Measurements from ENCODE around the gene SIL1.

The SIL1 gene

DNA sequence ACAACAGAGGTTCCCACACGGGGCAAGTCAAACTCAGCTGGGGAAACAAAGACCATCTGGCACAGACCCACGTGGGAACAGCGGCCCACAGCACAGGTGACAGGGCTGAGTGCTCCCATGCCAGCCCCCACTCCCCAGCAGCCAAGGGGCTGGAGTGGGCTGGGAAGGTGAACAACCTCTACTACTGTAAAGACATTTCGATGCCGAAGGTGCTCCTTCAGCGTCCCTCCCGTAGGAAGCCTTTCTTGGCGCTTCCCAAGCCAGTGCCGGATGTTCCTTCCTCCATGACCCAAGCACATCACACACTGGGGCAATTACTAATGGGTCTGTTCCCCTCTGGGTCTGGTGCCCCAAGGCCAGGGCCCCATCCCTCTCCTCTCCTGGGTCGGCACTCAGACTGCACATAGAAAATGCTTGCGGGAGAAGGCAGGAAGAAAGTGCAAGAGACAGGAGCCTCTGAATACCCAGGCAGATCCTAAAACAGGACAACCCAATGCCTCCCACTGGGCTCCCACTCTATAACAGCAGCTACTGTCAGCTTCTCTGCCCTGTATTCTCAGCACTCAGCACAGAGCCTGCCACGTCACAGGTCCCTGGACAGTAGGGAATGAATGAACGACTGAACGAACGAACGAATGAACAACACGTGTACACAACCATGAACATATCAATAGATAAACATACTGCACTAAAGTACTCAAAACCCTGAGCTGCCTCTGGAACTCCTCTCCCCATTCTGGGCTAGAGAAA lies 246.0 kb downstream of the SIL1 start:
- no peak for DNase-seq

DNA sequence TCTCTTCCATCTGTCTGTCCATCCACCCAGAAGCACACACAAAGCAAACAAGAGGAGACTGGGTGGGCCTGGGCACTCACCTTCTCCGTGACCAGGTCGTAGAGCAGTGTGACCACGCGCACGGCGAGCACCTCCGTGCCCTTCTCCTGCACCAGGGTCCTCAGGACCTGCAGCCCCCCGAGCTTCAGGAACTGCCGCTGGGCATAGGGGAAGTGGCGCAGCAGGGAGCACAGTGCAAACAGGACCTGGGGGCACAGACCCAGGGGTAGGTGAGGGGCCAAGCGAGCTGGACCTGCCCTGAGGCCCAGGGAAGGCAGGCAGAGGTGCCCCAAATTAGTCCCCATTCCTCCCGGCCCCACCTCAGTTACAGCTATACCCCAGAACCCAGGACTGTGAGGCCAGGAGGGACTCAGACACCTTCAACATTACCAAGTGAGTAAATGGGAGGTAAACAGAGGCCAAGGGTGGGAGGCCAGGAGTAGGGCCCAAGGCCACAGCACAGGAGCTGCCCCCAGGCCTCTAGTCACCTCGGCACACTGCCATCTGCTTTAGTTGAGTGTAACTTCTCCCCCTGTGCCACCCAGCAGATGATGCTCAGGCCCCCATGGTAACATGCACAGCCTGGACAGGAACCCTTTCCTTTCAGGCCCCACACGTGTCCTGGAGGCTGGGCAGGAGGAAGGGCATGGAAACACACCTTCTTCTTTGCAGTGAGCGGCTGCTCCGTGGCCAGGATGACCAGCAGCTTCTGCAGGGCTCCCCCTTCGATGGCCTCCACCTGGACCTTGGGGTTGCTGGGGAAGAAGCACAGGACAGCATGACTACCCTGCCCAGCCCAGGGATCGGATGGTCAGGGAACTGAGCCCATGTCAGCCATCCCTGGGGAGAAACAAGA lies 246.8 kb downstream of the SIL1 start:
- no peak for DNase-seq

DNA sequence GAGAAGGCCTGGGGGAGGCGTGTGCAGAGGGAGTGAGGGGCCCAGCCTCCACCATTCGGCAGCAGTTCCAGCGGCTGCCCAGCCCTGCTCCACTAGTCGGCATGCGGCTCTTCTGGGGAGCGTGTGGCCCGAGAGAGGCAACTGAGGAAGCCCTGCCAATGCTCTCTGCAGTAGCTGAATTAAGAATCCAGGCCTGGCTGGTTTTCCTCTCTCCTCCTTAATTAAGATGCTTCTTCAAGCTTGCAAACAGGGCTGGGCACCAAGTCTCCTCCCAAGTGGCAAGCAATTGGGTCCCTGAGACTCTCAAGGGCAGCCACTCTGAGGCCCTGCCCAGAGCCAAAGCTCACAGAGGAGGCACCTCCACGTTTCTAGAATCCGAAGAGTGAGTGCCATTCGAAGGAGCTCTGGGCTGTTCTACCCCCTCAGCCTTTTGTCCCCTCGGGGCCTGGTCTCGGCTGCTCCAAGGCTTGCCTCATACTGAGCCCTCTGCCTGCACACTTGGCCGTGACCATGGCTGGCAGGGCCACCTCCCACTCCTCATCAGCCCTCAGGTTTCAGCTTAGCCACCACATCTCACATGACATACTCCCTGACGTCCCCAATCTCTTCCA lies 247.6 kb downstream of the SIL1 start:
- DNase-seq, result no peak

DNA sequence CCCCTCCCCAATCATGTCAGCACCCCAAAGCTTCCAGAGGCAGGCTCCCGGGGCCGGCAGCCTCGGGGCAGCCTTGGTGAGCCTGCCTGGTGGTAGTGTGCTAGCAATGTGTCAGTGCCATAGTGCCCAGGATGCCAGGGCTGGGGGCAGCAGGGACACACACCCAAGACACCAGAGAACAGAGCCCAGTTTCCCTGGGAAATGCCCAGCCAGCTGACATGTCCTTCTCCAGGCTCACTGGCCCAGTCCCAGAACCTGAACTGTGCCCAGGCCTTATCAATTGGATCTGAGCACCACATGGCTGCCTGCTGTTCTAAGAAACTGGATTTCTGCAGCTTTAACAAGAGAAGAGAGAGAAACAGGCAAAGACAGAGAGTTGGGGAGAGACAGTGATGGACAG lies 248.2 kb downstream of the SIL1 start:
- no peak for DNase-seq

DNA sequence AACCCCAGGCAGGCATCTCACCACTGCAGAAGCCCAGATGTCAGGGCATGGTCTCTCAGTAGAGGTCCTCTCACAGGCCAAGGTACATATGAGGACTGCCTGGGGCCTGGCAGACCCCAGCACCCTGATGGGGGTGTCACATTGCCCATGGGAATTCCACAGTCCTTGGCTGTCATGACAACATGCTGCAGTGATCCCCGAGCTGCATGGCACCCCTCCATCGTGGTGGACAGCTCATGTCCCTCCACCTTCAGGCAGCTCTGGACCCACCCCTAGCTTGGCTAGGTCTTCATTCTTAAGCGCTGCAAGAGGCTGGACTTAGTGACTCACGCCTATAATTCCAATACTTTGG lies 249.0 kb downstream of the SIL1 start:
- no peak for DNase-seq

DNA sequence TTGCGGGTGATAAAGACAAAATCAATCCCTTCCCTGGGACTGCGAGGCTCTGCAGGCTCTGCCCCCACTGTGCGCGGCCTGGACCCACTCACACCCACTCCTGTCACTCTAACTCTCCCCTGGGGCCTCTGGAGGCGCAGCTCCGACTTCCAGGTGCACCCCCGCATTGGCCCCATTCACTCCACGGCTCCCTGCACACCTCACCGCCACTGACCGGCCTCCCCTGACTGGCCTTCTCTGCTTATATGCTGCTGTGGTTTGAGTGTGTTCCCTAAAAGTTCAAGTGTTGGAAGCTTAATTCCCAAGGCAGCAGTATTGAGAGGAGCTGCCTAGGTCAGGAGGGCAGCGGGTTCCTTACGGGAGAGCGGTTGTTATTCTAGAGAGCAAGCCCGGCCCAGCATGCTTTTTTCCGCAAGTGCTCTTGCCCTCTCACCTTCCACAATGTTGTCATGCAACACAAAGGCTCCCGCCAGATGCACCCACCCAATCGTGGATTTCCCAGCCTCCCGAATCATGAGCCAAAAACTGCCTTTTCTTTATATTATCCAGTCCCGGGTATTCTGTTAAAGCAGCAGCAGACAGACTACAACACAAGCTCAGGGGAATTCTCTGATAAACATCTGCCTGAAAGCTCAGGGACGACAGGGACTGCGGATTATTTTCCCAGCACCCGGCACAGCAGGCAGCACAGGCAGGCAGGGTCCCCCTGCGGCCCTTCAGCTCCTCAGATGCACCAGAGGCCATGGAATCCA lies 249.5 kb downstream of the SIL1 start:
- DNase-seq, result no peak

DNA sequence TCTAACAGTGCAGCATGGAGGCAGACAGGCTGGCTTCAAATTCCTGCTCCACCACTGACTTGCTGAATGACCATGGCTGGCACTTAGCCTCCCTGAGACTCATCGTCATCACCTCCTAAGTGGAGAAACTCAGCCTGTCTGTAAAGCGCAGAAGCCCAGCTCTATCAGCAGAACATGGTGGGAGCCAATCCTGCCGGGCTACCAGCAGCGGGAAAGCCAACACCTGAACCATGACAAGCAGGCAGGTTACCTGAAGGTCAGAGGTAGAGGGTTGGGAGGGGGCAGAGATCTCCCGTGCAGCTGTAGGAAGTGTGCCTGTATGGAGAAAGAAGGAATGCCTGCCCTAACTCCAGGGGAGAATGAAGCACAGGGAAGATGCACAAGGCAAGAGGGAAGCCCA lies 250.4 kb downstream of the SIL1 start:
- no peak for DNase-seq

DNA sequence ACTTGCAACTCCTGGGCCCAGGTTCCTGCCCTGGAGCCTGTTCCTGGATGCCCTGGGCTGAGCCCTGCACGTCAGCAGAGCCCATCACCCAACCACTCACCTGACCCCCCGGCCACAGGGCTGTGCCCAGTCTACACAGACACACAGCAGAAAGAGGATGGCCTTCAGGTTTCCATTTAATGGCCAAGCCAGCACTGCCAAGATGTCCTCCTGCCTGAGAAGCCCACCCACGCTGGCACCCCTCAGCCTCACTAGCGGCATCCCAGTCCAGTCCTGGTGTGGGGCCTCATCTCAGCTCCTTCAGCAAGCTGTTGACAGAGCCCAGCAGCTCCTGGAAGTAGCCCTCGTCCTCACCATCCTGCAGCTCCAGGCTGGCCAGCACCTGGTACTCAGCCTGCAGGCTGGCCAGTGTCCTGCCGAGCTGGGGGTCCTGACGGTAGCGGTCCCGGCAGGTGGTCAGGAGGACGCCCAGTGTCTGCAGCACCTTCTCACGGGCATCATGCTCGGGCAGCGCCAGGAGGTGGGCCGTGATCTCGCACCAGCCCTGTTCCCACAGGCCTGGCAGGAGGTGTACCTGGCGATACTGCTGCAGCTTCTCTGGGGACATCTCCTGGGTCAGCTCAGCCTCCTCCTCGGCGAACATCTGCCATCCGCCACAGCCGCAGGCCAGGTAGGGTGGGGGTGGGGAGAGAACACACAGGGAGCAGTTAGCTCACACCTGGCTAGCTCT lies 251.2 kb downstream of the SIL1 start:
- no peak for DNase-seq

DNA sequence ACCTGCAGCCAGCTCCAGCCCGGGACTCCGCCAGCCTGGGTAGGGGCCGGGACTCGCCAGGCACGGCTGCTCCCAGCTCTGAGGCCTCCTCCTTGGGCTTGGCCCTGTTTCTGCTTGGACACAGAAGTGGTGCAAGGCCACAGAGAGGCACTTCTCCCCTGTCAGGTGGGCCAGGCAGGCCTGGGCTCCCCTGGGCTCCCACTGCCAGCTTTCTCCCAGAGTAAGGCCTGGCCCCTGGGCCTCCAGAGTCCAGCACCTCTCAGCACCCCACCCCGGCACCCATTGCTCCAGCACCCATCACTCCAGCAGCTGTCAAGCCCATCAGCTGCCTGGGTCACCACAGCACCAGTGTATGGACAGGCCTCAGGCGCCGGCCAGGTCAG lies 251.9 kb downstream of the SIL1 start:
- DNase-seq, result no peak

DNA sequence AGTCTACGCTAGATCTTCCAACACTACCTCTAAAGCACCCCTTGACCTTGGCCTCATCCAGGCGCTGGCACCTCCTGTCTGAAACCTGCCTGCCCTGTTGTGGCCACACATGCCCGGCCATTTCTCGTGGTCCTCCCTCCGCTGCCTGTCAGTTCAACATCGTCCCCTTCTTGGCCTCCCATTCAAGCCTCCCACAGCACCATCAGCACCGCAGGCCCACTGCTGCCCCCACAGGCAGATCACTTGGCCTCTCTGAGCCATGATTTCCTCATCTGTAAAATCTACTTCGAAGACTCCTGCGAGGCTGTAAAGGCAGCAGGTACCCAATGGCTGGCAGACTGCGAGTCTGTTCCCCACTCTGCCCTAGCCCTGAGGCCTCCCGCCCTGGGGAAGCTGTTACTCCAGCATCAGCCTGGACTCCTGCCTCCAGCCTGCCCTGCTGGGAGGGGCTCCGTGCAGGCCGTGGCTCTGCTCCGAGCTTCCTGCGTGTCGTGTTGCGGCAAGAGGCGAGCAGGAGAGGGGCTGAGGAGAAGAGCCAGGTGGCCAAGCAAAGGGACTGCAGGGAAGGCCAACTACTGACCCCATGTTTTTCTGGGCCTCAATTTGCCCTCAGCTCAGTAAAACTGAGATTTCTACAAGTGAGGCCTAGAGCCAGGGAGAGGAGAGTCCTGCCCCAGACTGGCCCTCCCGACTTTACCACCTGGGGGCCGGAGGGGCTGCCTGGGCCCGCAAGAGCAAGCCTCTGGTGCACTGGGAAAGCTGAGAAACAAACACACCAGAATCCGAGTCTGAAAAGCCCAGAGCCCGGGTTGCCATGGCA lies 252.5 kb downstream of the SIL1 start:
- no peak for DNase-seq

DNA sequence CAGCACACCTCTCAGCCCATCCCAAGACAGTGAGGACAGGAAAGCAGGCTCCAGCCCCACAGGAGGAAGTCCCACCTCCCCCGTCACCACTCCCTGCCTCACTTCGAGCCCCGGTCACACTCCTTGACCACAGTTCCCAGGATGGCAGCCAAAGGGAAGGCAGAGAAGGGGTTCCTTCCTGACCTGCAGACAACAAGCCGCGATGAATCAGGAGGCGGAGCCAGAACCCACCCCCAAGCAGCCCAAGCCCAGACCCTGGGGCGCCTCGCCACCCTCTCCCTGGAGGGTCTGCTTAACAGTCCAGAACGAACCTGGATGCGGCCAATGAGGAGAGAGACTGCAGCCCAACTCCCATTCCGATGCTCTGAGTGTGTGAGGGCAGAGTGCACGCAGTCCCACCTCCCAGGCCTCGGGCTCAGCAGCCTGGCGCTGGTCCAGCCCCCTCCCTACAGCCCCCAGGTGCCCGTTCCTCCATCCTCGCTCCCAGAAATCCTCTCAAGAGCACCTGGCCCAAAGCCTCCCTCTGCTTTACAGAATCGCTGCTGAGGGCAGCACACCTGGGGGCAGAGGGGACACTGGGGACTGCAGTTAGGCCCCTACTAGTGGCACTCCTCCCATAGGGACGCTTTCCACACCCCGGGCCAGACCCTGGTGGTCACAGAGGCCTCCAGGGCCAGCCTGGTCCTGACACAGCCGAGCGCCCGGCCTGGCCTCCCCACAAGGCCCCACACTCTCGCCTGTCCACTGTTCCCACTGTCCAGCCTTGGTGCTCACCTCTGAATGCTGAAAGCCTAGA lies 253.4 kb downstream of the SIL1 start:
- no peak for DNase-seq

DNA sequence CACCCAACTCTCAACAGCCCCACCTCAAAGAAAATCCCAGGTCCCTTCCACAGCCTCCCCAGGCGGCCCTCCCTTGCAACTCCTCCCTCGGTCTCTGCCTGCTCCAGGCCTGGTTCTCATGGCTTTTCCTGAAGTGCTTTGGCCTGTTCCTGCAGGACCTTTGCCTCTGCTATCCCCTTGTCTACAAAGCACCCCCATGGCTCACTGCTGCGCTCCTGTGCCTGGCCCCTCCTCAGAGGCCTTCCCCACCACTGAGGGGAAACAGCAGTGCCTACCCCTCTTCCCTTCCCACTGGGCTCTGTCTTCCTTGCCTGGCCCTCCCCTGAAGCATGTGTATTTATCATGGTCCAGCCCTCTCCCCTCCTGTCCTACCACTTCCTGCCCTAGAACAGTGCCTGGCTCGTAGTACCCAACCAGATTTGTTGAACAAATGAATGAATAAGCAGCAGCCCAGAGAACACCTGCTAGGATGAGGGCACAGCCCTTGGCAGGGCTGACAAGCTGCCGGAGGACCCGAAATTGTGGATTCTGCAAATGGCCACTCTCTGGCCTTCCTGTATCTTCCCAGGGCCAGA lies 254.5 kb downstream of the SIL1 start:
- no peak for DNase-seq

DNA sequence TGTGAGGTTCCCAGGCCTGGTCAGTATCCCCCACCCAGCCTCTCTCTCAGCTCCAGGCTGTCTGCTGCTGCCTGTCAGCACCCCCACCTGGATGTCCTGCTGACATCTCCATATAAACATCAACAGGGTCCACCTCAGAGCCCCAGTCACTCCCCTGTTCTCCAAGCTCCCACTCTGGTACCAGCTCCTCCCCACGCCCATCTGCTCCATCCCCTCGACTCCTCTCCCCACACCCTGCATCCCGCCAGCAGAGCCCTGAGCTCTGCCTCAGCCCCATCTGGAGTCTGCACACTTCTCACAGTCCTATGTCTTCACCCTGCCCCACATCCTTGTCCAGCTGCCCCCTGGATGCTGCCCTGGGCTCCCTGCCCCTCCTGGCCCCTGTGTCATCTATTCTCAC lies 255.3 kb downstream of the SIL1 start:
- no peak for DNase-seq

DNA sequence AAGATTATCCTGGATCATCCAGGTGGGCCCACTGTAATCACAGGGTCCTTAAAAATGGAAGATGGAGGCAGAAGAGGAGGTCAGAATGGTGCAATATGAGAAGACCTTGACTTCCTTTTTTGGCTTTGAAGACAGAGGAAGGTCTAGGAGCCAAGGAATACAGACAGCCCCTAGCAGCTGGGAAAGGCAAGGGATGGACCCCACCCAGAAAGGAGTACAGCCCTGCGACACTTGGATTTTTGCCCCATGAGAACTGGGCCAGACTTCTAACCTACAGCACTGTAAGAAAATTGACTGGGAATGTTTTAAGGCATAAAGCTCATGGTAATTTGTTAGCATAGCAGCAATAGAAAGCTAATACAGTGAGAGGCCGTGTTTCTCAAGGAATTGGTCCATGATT lies 256.1 kb downstream of the SIL1 start:
- no peak for DNase-seq

DNA sequence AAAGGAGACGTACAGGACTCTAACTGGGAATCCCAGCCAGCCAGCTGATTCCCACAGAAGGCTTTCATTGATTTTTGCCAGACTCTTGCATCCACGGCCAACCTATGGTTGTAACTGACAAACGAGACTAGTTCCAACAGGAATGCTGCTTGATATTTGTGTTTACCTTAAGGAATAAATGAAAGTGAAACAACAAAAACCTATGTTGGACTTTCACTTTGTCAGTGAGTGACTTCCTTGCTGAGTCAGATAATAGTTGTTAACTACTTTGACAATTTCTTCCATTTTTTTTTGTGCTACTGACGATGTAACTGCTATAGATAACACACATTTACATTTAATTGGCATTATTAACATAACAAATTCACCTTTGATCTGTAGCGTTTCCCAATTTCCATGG lies 259.6 kb downstream of the SIL1 start:
- DNase-seq, result no peak

DNA sequence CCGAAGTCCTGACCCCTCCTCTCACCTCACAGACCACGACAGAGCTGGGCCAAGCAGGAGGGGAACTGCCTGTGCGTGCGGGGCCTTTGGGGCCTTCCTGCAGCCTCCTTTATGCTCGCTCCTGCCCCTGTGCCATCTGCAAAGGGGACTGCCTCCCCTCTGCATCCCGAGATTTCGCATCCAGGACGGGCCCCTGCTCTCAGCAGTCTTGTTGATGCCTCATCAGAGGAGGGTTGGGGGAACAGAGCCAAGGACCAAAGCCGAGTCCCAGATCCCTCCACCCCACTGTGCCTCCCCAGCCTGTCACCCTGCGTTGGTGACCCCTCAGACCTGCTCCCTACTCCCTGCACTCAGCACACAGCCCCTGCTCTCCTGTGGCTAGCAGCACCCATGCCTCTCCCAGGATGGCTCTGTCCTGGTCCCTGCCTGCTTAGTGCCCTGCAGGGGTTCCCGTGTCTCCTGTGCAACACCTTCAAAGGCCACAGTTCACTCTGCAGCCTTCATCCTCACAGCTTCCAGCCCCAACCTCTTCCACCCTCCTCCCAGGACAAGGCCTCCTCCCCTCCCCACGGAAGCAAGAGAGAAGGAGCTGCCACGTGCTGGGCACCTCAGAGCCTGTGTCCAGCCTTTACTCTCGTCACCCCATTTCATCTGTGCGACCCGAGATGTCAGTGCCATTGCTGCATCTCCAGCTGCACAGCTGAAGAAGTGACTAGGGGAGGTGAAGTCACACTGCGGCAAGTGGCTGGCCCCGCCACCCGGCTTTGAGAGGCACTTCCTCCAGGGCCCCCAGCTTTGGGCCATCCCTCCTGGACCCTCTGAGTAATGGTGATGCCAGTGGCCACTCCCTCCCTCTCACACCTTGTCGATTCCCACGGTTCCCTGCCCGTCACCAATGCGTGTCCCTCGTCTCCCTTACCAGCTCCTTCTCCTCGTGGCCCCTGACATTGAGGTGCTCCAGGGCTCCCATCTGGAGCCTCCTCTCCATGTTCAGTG lies 260.5 kb downstream of the SIL1 start:
- no peak for DNase-seq

DNA sequence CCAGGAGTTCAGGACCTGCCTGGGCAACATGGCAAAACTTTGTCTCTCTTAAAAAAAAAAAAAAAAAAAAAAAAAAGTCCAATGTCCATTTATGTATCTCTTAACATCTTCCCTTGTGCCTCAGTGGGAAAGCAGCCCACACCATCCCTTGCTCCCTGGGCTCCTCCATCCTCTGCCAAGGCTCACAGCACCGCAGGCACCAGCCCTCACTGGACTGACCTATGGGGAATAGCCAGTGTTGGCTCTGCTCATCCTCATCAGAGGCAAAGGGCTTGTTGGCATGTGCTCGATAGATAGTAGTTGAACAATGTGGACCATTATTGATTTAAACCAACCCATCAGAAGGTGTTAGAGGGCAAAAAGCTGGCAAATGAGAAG lies 261.2 kb downstream of the SIL1 start:
- no peak for DNase-seq

DNA sequence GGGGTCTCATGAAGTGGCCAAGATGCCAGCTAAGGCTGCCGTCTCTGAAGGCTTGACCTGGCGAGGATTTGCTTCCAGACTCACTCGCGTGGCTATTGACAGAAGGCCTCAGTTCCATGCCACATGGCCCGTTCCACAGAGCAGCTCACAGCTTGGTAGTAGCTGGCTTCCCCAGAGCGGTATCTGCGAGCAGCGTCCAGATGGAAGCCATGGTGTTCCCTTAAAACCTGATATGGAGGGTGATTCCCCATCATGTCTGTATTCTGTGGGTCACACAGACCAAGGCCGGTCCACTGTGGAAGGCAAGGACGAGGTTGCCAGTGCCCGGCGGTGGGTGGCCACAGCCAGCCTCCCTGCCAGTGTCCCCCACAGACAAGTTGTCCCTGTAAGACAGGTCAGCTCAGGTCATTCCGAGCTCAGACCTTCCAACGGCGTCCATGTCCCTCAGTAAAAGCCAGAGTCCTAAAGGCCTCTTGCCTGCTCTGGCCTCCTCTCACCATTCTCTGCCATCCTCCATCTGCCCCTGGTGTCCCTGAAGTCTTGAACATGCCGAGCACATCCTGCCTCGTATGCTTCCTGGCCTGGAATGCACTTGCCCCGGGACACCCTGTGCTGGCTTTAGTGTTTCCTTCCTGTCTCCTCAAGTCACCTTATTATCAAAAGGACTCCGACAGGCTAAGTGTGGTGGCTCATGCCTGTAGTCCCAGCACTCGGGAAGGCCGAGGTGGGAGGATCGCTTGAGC lies 261.8 kb downstream of the SIL1 start:
- DNase-seq, result no peak

DNA sequence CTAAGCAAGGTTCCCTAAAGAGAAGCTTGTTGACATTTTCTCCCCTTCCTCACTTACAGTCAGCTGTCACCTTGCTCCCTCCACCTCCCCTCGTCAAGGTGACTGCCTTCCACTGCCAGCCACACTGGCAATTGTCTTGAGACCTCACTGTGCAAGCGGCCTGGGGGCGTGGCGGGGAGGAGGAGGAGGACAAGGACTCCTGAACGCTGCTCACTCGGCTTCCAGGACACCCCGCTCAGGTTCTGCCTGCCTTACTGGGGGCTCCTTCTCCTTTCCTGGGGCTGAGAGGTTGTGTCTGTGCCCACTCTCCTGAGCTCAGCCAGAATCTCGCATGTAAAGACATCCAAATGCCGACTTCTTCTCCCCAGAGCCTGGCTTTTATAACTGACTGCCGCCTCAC lies 262.7 kb downstream of the SIL1 start:
- DNase-seq, result no peak
